8988T (cell line): Measurements from ENCODE around the gene CRTAC1.
"Not testable (repeated sequence)": the region's sequence is repeated elsewhere in the genome, so short reads cannot be mapped to it uniquely, and the experiment has no call there.

Source experiments
- DNase-seq: peaks from one replicate; pipeline ENCODE4 v3.0.0; 2011

CRTAC1 gene

DNA sequence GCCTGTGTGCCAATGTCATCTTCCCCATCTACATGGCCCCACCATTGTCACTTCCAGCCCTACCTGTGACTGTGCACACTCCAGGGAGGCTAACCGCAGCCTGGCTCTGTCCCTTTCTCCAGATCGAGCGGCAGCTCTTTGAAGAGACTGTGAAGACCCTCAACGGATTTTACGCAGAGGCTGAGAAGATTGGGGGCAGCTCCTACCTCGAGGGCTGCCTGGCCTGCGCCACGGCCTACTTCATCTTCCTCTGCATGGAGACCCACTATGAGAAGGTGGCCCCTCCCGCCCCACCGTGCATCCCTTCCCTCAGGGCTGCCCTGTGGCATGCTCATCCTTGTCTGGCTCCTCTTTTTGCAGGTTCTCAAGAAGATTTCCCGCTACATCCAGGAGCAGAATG, 166.6 kb downstream of the CRTAC1 start:
- no peak for DNase-seq

GRCh38 chr10:97861924-97862323, 168.5 kb downstream of the CRTAC1 start:
- DNase-seq: no peak

DNA sequence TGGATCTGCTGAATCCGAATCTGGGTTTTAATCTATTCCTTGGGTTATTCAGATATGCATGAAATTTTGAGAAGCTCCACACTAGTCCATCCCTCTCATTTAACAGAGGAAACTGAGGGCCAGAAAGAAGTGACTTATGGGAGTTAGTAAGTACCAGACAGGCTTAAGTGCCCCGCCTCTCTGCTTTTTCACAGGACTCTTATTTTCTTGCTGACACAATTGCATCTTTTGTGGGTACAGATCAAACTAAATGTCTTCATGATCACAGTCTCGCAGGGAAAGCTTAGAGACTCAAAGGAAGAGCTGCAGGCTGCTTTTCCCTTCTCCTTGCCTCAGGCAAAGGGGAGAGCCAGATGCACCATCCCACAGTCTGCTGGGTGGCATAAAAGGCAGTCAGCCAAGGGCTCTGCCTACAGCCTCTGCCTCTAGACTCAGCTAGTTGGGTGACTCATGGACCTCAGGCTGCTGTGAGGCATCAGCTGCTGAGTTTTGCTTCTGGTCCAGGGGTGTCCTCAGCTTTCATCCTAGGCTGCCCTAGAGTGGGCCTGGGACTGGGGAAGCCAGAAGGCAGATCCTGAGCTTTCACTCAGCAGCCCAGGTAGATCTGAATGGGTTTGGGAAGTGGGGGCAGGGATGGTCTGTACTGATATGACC, 169.2 kb downstream of the CRTAC1 start:
- DNase-seq: peak; percentile 64

DNA sequence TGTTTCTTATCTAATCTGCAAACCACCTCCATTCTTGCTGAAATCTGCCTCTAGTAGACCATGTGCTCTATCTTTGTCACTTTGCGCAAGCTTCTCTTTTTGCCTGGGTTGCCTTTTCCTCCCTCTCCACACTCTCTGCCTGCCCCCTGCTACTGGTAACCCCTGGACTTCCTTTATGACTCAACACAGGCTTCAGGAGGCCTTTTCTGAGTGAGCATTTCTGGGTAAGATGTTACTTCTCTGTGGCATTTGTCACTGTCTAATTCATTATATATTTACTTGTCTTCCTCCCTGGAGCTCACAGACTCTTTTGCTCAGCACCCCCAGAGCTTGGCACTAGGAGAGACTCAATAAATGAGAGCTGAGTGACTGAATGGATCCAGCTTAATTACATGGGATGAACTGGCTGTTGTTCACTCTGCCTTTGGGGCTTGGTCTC, 172.4 kb downstream of the CRTAC1 start:
- DNase-seq: no peak

DNA sequence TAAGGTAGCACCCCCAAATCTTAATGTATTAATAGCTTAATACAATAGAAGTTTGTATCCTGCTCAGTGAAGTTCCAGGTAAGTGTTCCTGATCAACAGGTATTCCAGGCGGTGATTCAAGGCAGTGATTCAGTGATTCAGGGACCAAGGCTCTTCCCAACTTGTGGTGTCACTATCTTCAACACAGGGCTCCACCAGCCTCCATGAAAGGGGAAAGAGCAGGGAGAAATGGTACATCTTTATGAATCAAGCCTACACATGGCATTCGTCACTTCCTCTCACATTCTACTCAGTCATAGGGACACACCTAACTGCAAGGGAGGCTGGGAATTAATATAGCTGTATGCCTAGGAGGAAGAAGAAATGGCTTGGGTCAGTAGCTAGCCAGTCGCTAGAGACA, 175.7 kb downstream of the CRTAC1 start:
- DNase-seq: no peak

DNA sequence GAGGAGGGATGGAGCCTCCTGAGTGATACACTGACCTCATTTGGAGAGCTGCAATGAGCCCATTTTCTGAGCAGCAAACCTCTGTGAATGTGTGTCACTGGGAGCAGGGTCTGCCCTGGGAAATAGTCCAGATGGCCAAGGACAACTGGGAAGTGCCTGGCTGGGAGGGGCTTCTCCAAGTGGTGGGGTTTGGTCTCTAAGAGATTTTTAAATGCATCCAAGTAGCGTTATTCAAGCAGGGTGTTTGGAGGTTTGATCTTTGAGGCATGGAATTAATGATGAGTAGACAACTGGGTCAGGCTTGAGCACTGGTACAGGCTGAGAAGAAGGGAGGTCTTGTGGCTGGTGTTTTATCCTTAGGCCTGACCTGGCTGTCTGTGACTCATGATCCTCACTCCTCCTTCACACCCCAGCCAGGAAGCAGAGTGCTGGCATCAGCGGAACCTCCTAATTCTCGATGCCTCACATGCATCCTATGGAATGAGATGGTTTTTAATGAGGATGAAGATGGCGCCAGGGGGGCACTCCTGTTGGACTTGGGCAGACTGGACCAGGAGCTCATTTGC, 177.5 kb downstream of the CRTAC1 start:
- DNase-seq: no peak

DNA sequence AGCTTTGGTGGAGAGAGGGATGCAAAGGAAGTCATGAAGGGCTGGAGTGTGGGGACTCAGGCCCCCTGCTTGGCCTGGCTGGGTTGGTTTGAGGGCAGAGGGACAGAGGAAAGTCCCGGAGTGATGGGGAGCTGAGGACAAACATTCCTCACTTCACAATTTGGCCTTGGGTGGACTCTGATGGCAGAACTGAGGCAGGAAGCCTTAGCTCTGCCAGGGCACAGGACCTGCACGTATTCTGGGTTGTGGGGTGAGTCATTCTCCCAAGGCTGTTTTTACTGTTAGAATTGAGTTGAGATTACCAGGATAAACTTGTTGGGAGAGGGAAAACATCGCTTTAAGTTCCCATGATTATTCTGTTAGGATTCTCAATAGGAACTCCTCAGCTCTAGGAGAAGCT, 178.1 kb downstream of the CRTAC1 start:
- no peak for DNase-seq

GRCh38 chr10:97851341-97852001, 178.9 kb downstream of the CRTAC1 start:
- DNase-seq: no peak

- DNase-seq: no peak
Observed at GRCh38 chr10:97850446-97850845, 180.0 kb downstream of the CRTAC1 start.

- peak; percentile 83 for DNase-seq
Observed at GRCh38 chr10:97849687-97850402, 180.6 kb downstream of the CRTAC1 start, which contains the start of gene GOLGA7B. GOLGA7B (plus strand) TSS chr10:97849843; CDS start chr10:97850304, 461 bp downstream.

- DNase-seq: peak; percentile 42
Observed at GRCh38 chr10:97849103-97849686, 181.2 kb downstream of the CRTAC1 start.

GRCh38 chr10:97844678-97845077, 185.7 kb downstream of the CRTAC1 start:
- DNase-seq: no peak

DNA sequence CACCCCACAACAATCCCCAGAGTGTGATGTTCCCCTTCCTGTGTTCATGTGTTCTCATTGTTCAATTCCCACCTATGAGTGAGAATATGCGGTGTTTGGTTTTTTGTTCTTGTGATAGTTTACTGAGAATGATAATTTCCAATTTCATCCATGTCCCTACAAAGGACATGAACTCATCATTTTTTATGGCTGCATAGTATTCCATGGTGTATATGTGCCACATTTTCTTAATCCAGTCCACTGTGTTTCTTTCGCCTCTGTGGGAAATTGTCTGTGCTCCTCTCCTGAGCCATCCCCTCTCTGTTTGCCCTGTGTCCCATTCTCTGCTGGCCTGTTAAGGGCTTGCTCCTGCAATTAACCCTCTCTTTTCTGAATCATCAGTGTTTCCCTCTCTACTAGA, 186.4 kb downstream of the CRTAC1 start:
- DNase-seq: not testable (repeated sequence)

DNA sequence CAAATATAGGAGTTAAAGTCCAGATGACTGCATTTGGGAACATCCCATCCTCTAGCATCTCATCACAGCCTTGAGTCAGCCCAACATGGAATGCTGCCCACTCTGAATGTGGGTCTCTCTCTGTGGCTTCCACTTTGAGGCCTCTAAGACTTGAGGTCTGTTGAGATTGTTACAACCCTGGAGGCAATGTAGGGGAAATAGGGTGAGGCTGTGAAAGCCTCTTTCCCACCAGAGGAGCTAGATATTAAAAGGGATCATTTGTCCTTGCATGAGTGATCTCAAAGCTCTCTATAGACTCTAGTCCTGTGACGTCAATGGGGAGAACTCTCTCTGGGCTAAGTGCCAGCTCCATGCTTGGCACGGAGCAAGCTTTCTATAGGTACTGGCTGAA, 187.1 kb downstream of the CRTAC1 start:
- no peak for DNase-seq

DNA sequence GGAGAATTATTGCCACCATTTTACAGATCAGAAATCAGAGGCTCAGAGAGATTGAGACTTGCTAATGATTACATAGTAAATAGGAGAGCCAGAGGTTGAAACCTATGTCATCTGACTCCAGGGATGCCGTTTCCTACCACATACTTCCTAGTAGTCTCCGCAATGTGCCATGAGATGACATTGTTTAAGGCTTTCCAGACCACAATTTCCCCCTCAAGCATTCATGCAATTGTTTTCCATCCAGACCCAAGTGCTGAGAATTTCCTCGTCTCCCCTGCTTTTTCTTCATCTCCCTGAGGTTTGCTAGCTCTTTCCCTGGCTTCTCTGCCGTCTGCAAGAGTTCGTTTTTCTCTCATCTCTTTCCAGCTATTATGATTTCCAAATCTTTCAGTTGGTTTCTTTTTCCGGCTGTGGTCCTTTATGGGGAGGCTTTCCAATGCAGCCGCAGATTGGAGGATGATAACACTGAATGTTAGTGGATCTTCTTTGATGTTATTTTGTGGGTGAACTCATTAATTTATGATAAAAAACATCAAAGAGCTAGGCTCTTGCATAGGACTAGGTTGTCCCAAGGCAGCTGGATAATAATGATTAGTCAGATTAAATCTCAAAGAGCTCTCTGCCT, 187.7 kb downstream of the CRTAC1 start:
- no peak for DNase-seq

- DNase-seq: not testable (repeated sequence)
Observed at GRCh38 chr10:97842114-97842513, 188.3 kb downstream of the CRTAC1 start.

DNA sequence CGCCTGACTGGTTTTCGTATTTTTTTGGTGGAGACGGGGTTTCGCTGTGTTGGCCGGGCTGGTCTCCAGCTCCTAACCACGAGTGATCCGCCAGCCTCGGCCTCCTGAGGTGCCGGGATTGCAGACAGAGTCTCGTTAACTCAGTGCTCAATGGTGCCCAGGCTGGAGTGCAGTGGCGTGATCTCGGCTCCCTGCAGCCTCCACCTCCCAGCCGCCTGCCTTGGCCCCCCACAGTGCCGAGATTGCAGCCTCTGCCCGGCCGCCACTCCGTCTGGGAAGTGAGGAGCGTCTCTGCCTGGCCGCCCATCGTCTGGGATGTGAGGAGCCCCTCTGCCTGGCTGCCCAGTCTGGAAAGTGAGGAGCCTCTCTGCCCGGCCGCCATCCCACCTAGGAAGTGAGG, 189.3 kb downstream of the CRTAC1 start:
- not testable (repeated sequence) for DNase-seq

DNA sequence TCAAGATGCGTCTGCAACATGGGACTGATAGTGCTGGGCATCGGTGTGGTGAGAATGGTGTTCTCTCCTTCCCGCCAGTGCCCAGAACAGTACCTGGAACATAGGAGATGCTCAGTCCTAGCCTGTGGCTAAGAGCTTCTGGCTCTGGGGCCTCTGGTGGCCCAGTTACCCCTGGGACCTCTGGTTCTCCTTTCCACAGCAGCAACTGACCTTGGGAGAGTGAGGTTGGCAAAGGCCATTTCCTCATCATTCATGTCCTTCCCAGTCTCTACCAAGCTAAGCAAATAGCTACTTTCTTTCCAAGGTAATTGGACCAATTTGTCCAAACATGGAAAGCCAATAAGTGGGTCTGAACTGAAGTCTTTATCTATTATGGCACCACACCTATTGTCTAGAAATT, 192.3 kb downstream of the CRTAC1 start:
- DNase-seq: no peak

GRCh38 chr10:97836446-97836845, 194.0 kb downstream of the CRTAC1 start:
- DNase-seq: no peak

GRCh38 chr10:97831259-97831658, 199.2 kb downstream of the CRTAC1 start:
- DNase-seq: no peak

- no peak for DNase-seq
Observed at GRCh38 chr10:97830064-97830463, 200.4 kb downstream of the CRTAC1 start.

- no peak for DNase-seq
Observed at GRCh38 chr10:97828721-97829120, 201.7 kb downstream of the CRTAC1 start.
